H1 (cell line): ENCODE measurements around the gene PPIG. TPM values are rescaled to one million over a fixed set of nuclear protein-coding genes. Genes with fewer than 3 reads are reported as not detected.

Experiments used
- polyA plus RNA-seq, 7 experiments: library from polyadenylated mRNA; depleted of rRNA in 3 of 7; stranded (reverse) in 5 of 7; unstranded in 2 of 7; fragments of >200 nt in 5 of 7; fragments of 200-250 nt in 2 of 7; gene quantifications; 1 replicate in 5 of 7; 2 replicates in 1 of 7; 4 replicates in 1 of 7; pipeline versions ENCODE4 v1.2.1 to v1.2.3, GENCODE V29; 2011 to 2013; ENCODE audit warnings: missing spikeins in 2 of 7, mixed read lengths in 2 of 7
- total RNA-seq: library from RNA; stranded (reverse); fragmentation: NEBNext Ultra II Directional; extraction: Animal tissue kit (Norgen Biotek cat#: 25700); gene quantifications from 2 replicates; pipeline ENCODE4 v1.2.1, GENCODE V29; 2021
- TF ChIP-seq, protein P1 (sequence below): fragments of 300-600 bp; sonication (generic); IDR thresholded peaks from 2 replicates; pipeline ENCODE4 v1.7.1; 2012; ENCODE audit warnings: low read length, moderate library complexity, mild to moderate bottlenecking, inconsistent platforms; ENCODE audit not compliant: insufficient replicate concordance

The PPIG gene
- total and polyA plus RNA-seq, 2 of the 8 experiments (the other 6 are each of a cell fraction or from before 2014, with no cell fraction given) = 14.7 to 71.0 TPM

DNA sequence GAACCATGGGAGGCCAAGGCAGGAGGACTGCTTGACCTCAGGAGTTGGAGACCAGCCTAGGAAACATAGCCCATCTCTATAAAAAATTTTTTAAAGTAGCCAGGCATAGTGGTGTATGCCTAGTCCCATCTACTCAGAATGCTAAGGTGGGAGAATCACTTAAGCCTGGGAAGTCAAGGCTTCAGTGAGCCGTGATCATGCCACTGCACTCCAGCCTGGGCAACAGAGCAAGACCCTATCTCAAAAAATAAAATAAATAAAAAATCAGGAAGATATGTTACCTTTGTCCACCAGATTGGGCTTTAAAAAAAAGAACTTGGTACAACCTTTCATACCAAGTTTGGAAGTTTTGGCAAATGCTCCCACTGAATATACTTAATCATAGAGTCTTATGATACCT, 74.7 kb downstream of the PPIG start (continued):
- TF ChIP-seq, protein P1, sequence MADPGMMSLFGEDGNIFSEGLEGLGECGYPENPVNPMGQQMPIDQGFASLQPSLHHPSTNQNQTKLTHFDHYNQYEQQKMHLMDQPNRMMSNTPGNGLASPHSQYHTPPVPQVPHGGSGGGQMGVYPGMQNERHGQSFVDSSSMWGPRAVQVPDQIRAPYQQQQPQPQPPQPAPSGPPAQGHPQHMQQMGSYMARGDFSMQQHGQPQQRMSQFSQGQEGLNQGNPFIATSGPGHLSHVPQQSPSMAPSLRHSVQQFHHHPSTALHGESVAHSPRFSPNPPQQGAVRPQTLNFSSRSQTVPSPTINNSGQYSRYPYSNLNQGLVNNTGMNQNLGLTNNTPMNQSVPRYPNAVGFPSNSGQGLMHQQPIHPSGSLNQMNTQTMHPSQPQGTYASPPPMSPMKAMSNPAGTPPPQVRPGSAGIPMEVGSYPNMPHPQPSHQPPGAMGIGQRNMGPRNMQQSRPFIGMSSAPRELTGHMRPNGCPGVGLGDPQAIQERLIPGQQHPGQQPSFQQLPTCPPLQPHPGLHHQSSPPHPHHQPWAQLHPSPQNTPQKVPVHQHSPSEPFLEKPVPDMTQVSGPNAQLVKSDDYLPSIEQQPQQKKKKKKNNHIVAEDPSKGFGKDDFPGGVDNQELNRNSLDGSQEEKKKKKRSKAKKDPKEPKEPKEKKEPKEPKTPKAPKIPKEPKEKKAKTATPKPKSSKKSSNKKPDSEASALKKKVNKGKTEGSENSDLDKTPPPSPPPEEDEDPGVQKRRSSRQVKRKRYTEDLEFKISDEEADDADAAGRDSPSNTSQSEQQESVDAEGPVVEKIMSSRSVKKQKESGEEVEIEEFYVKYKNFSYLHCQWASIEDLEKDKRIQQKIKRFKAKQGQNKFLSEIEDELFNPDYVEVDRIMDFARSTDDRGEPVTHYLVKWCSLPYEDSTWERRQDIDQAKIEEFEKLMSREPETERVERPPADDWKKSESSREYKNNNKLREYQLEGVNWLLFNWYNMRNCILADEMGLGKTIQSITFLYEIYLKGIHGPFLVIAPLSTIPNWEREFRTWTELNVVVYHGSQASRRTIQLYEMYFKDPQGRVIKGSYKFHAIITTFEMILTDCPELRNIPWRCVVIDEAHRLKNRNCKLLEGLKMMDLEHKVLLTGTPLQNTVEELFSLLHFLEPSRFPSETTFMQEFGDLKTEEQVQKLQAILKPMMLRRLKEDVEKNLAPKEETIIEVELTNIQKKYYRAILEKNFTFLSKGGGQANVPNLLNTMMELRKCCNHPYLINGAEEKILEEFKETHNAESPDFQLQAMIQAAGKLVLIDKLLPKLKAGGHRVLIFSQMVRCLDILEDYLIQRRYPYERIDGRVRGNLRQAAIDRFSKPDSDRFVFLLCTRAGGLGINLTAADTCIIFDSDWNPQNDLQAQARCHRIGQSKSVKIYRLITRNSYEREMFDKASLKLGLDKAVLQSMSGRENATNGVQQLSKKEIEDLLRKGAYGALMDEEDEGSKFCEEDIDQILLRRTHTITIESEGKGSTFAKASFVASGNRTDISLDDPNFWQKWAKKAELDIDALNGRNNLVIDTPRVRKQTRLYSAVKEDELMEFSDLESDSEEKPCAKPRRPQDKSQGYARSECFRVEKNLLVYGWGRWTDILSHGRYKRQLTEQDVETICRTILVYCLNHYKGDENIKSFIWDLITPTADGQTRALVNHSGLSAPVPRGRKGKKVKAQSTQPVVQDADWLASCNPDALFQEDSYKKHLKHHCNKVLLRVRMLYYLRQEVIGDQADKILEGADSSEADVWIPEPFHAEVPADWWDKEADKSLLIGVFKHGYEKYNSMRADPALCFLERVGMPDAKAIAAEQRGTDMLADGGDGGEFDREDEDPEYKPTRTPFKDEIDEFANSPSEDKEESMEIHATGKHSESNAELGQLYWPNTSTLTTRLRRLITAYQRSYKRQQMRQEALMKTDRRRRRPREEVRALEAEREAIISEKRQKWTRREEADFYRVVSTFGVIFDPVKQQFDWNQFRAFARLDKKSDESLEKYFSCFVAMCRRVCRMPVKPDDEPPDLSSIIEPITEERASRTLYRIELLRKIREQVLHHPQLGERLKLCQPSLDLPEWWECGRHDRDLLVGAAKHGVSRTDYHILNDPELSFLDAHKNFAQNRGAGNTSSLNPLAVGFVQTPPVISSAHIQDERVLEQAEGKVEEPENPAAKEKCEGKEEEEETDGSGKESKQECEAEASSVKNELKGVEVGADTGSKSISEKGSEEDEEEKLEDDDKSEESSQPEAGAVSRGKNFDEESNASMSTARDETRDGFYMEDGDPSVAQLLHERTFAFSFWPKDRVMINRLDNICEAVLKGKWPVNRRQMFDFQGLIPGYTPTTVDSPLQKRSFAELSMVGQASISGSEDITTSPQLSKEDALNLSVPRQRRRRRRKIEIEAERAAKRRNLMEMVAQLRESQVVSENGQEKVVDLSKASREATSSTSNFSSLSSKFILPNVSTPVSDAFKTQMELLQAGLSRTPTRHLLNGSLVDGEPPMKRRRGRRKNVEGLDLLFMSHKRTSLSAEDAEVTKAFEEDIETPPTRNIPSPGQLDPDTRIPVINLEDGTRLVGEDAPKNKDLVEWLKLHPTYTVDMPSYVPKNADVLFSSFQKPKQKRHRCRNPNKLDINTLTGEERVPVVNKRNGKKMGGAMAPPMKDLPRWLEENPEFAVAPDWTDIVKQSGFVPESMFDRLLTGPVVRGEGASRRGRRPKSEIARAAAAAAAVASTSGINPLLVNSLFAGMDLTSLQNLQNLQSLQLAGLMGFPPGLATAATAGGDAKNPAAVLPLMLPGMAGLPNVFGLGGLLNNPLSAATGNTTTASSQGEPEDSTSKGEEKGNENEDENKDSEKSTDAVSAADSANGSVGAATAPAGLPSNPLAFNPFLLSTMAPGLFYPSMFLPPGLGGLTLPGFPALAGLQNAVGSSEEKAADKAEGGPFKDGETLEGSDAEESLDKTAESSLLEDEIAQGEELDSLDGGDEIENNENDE = no peak
